Activated CD8-positive, alpha-beta T cell treated with anti-CD3 and anti-CD28 coated beads, Interleukin-2, amount 10 ng/mL, durations not matched to agents 7 days and 5 days (primary cell): ENCODE measurements around the gene STAT3. TPM values are rescaled to one million over a fixed set of nuclear protein-coding genes. Genes with fewer than 3 reads are reported as not detected.
A peak's percentile ranks its signal among the peaks of the same experiment; 100 is the strongest.

Source experiments
- ATAC-seq: fragments of 150-1000 bp; cut with Tn5 transposase; one replicate; pipeline ENCODE4 v1.10.0; 2021; ENCODE audit warnings: moderate library complexity
- CTCF ChIA-PET: fragments of 350-600 bp; sonication (Branson Sonifier 250); formaldehyde crosslinking; loops from one replicate; lab custom pipeline; 2021; ENCODE audit warnings: antibody characterized with exemption; lab: Charles Lee
- POLR2A ChIA-PET: fragments of 350-600 bp; sonication (Branson Sonifier 250); formaldehyde crosslinking; loops from one replicate; lab custom pipeline; 2021; ENCODE audit warnings: antibody characterized with exemption; lab: Charles Lee
- DNase-seq: peaks from one replicate; pipeline ENCODE4 v3.0.0-alpha.2; 2020
- H3K27ac Mint-ChIP-seq: one replicate; pipeline ENCODE4 v1.8.0; 2021; ENCODE audit warnings: mild to moderate bottlenecking, mixed read lengths
- H3K27me3 Mint-ChIP-seq: one replicate; pipeline ENCODE4 v1.8.0; 2021; ENCODE audit warnings: low read depth, mixed read lengths
- H3K36me3 Mint-ChIP-seq: one replicate; pipeline ENCODE4 v1.8.0; 2021; ENCODE audit warnings: low read depth, mixed read lengths
- H3K4me1 Mint-ChIP-seq: one replicate; pipeline ENCODE4 v1.8.0; 2021; ENCODE audit warnings: low read depth, mixed read lengths
- H3K4me3 Mint-ChIP-seq: one replicate; pipeline ENCODE4 v1.8.0; 2021; ENCODE audit warnings: mild to moderate bottlenecking, mixed read lengths
- H3K9me3 Mint-ChIP-seq: one replicate; pipeline ENCODE4 v1.8.0; 2022; ENCODE audit warnings: mixed read lengths; ENCODE audit not compliant: insufficient read depth
- total RNA-seq, 2 experiments: library from RNA; stranded (reverse); gene quantifications; one replicate each; pipeline ENCODE4 v1.2.3, GENCODE V29; 2021

Gene STAT3
- total RNA-seq, result 100 to 1,000 TPM in 1 of 2 experiments, 10 to 100 TPM in 1; 94.7 to 101 TPM

GRCh38 chr17:42388381-42389134 is at the start of gene STAT3:
STAT3 (minus strand) TSS chr17:42388442; CDS start chr17:42348516, 39,926 bp downstream.
- CTCF ChIA-PET, result interaction anchor here (0.7 to 7.7 kb wide), 25 partner anchors 10 to 369 kb away, joined by 3 to 74 read pairs (median 4); partner anchors contain the start of genes NKIRAS2 and STAT5A
- H3K4me1 Mint-ChIP-seq, result peaks cover 51% of the 10 kb centered on the region

GRCh38 chr17:42436391-42436790 is 48.1 kb upstream of the STAT3 start:
- ChIA-PET CTCF (interaction anchor here (1.3 to 1.5 kb wide), 2 partner anchors 81 to 142 kb away, joined by 4 to 6 read pairs; no protein-coding TSS in a partner anchor), POLR2A (no interaction called here)
- no peak overlapping the region for H3K27ac Mint-ChIP-seq
- H3K4me3 Mint-ChIP-seq, result no peak overlapping the region
- peaks cover 12% of the 10 kb centered on the region for H3K27me3 Mint-ChIP-seq
- no peak for ATAC-seq
- no peaks in the 10 kb centered on the region for H3K4me1 Mint-ChIP-seq
- no peaks in the 10 kb centered on the region for H3K36me3 Mint-ChIP-seq
- no peak for DNase-seq
- no peaks in the 10 kb centered on the region for H3K9me3 Mint-ChIP-seq

More at GRCh38 chr17:42388381-42389134, at the start of gene STAT3:
- H3K27ac Mint-ChIP-seq, result peak within 1 kb of the TSS; percentile 99
- H3K36me3 Mint-ChIP-seq, result peaks cover 14% of the 10 kb centered on the region
- POLR2A ChIA-PET, result interaction anchor here (0.6 to 3.2 kb wide), 32 partner anchors 8 to 927 kb away, joined by 3 to 24 read pairs (median 4); partner anchors contain the start of genes BECN1, DHX58 and STAT5A
- peak within 1 kb of the TSS; percentile 89 for H3K4me3 Mint-ChIP-seq
- no peaks in the 10 kb centered on the region for H3K9me3 Mint-ChIP-seq
- DNase-seq (peak; percentile 100), ATAC-seq (peak; percentile 94)
- no peaks in the 10 kb centered on the region for H3K27me3 Mint-ChIP-seq

- CTCF ChIA-PET, result interaction anchor here (0.6 to 2.7 kb wide), 6 partner anchors 17 to 250 kb away, joined by 3 to 13 read pairs (median 3); no protein-coding TSS in a partner anchor
- DNase-seq (no peak), ATAC-seq (no peak)
- peaks cover 23% of the 10 kb centered on the region for H3K27me3 Mint-ChIP-seq
- H3K9me3 Mint-ChIP-seq, result no peaks in the 10 kb centered on the region
- POLR2A ChIA-PET, result interaction anchor here (0.6 kb wide), 1 partner anchor 36 kb away, joined by 3 read pairs; no protein-coding TSS in a partner anchor
- H3K36me3 Mint-ChIP-seq, result no peaks in the 10 kb centered on the region
- H3K4me3 Mint-ChIP-seq, result no peak overlapping the region
- no peaks in the 10 kb centered on the region for H3K4me1 Mint-ChIP-seq
- H3K27ac Mint-ChIP-seq, result no peak overlapping the region
Measured at GRCh38 chr17:42431758-42432161, 43.5 kb upstream of the STAT3 start.

- Mint-ChIP-seq H3K9me3 (no peaks in the 10 kb centered on the region), H3K4me1 (no peaks in the 10 kb centered on the region), H3K27me3 (peaks cover 30% of the 10 kb centered on the region), H3K27ac (no peak overlapping the region), H3K36me3 (no peaks in the 10 kb centered on the region), H3K4me3 (no peak overlapping the region)
- ATAC-seq, result no peak
- CTCF ChIA-PET, result interaction anchor here (1.1 to 2.7 kb wide), 4 partner anchors 9 to 88 kb away, joined by 3 to 16 read pairs (median 9); no protein-coding TSS in a partner anchor
- no peak for DNase-seq
- POLR2A ChIA-PET, result interaction anchor here (0.9 kb wide), 1 partner anchor 77 kb away, joined by 3 read pairs; no protein-coding TSS in a partner anchor
Measured at GRCh38 chr17:42429726-42430447, 41.6 kb upstream of the STAT3 start.

GRCh38 chr17:42428141-42428944 is 40.1 kb upstream of the STAT3 start:
- peaks cover under 1% of the 10 kb centered on the region for H3K4me1 Mint-ChIP-seq
- ATAC-seq (peak; percentile 64), DNase-seq (peak; percentile 58)
- no peak overlapping the region for H3K27ac Mint-ChIP-seq
- peaks cover 31% of the 10 kb centered on the region for H3K27me3 Mint-ChIP-seq
- no peak overlapping the region for H3K4me3 Mint-ChIP-seq
- POLR2A ChIA-PET, result interaction anchor here (1.0 kb wide), 1 partner anchor 86 kb away, joined by 3 read pairs; no protein-coding TSS in a partner anchor
- no peaks in the 10 kb centered on the region for H3K36me3 Mint-ChIP-seq
- CTCF ChIA-PET, result interaction anchor here (0.7 to 2.3 kb wide), 13 partner anchors 13 to 102 kb away, joined by 3 to 16 read pairs (median 5); no protein-coding TSS in a partner anchor
- H3K9me3 Mint-ChIP-seq, result no peaks in the 10 kb centered on the region

GRCh38 chr17:42424991-42425610 is 36.9 kb upstream of the STAT3 start:
- Mint-ChIP-seq H3K27ac (no peak overlapping the region), H3K27me3 (peaks cover 51% of the 10 kb centered on the region), H3K36me3 (no peaks in the 10 kb centered on the region), H3K9me3 (no peaks in the 10 kb centered on the region), H3K4me3 (no peak overlapping the region), H3K4me1 (peaks cover 14% of the 10 kb centered on the region)
- ATAC-seq (no peak), DNase-seq (no peak)
- ChIA-PET POLR2A (no interaction called here), CTCF (no interaction called here)

GRCh38 chr17:42423766-42424165 is 35.5 kb upstream of the STAT3 start:
- Mint-ChIP-seq H3K4me3 (no peak overlapping the region), H3K4me1 (peaks cover 14% of the 10 kb centered on the region), H3K27ac (no peak overlapping the region), H3K36me3 (no peaks in the 10 kb centered on the region), H3K9me3 (no peaks in the 10 kb centered on the region), H3K27me3 (peaks cover 54% of the 10 kb centered on the region)
- no peak for DNase-seq
- no peak for ATAC-seq
- ChIA-PET POLR2A (no interaction called here), CTCF (interaction anchor here (0.6 to 1.9 kb wide), 5 partner anchors 11 to 104 kb away, joined by 3 to 10 read pairs (median 4); no protein-coding TSS in a partner anchor)

GRCh38 chr17:42422958-42423712 is 34.9 kb upstream of the STAT3 start, which contains the start of gene CAVIN1:
CAVIN1 (minus strand) TSS chr17:42423256; CDS start chr17:42423097, 159 bp downstream.
- ATAC-seq (peak; percentile 53), DNase-seq (peak; percentile 33)
- Mint-ChIP-seq H3K4me3 (peak within 1 kb of the TSS; percentile 68), H3K4me1 (peaks cover 14% of the 10 kb centered on the region), H3K27ac (no peak within 1 kb of the TSS), H3K9me3 (no peaks in the 10 kb centered on the region), H3K36me3 (no peaks in the 10 kb centered on the region), H3K27me3 (peaks cover 47% of the 10 kb centered on the region)
- CTCF ChIA-PET, result interaction anchor here (0.6 to 1.9 kb wide), 11 partner anchors 10 to 131 kb away, joined by 3 to 10 read pairs (median 5); no protein-coding TSS in a partner anchor
- POLR2A ChIA-PET, result interaction anchor here (1.4 kb wide), 1 partner anchor 98 kb away, joined by 3 read pairs; no protein-coding TSS in a partner anchor

- peaks cover 14% of the 10 kb centered on the region for H3K4me1 Mint-ChIP-seq
- no peaks in the 10 kb centered on the region for H3K9me3 Mint-ChIP-seq
- H3K4me3 Mint-ChIP-seq, result peak overlapping the region; percentile 68
- H3K36me3 Mint-ChIP-seq, result no peaks in the 10 kb centered on the region
- no peak overlapping the region for H3K27ac Mint-ChIP-seq
- ATAC-seq (peak; percentile 68), DNase-seq (peak; percentile 34)
- ChIA-PET CTCF (interaction anchor here (0.9 to 1.9 kb wide), 9 partner anchors 9 to 132 kb away, joined by 3 to 10 read pairs (median 5); no protein-coding TSS in a partner anchor), POLR2A (interaction anchor here (1.4 kb wide), 1 partner anchor 98 kb away, joined by 3 read pairs; no protein-coding TSS in a partner anchor)
- H3K27me3 Mint-ChIP-seq, result peaks cover 47% of the 10 kb centered on the region
Measured at GRCh38 chr17:42422412-42422957, 34.2 kb upstream of the STAT3 start.
